Right lobe of liver (tissue), 6 donors: ENCODE results near the gene GRWD1. TPM values are rescaled to one million over a fixed set of nuclear protein-coding genes. Genes with fewer than 3 reads are reported as not detected.

ENCODE experiments used
- ATAC-seq, 4 donors: fragments of 200-7000 bp; cut with Tn5 transposase; one replicate each; pipeline ENCODE4 v1.9.1; 2020; ENCODE audit warnings: mild to moderate bottlenecking in 4 of 4, moderate library complexity in 4 of 4
- DNase-seq, 3 donors: peaks; one replicate each; pipeline ENCODE4 v3.0.0-alpha.2; 2020
- H3K27ac ChIP-seq, 3 donors: fragments of 200-600 bp; one replicate each; pipeline ENCODE4 v1.8.0; 2022
- H3K27me3 ChIP-seq, 2 donors: fragments of 200-600 bp; one replicate each; pipeline ENCODE4 v1.8.0; 2022
- H3K36me3 ChIP-seq, 4 donors: fragments of 200-600 bp; sonication (generic) in 1 of 4; one replicate each; pipeline versions ENCODE4 v1.5.1 to v1.8.0; 2017 to 2022; ENCODE audit warnings: control low read depth in 1 of 4
- H3K4me1 ChIP-seq, 4 donors: fragments of 200-600 bp; sonication (generic) in 1 of 4; one replicate each; pipeline versions ENCODE4 v1.5.1 to v1.8.0; 2017 to 2022; ENCODE audit warnings: control low read depth in 1 of 4
- H3K4me3 ChIP-seq, 3 donors: fragments of 200-600 bp; one replicate each; pipeline ENCODE4 v1.8.0; 2022
- H3K9me3 ChIP-seq, 4 donors: fragments of 200-600 bp; sonication (generic) in 1 of 4; one replicate each; pipeline versions ENCODE4 v1.5.1 to v1.8.0; 2017 to 2022; ENCODE audit warnings: control low read depth in 1 of 4
- POLR2A ChIP-seq: fragments of 450-650 bp; IDR thresholded peaks from one replicate; pipeline ENCODE4 v1.6.1; 2017; ENCODE audit warnings: antibody characterized with exemption, mild to moderate bottlenecking
- WGBS: methylation state at CpG from one replicate; pipeline ENCODE4 v1.1.6; 2018; ENCODE audit warnings: low coverage, low lambda C conversion rate; ENCODE audit not compliant: insufficient coverage; ENCODE audit errors: missing lambda C conversion rate; 5-methylcytosine and 5-hydroxymethylcytosine counted together
- intact Hi-C, 2 donors: fragments of 100-400 bp; cut with DNase I; formaldehyde crosslinking; loops; one replicate each; pipeline versions ENCODE4 v1.11.2 to v1.14.1; 2022
- total RNA-seq, 6 experiments: library from RNA; depleted of rRNA in 2 of 6; stranded (reverse); fragments of >200 nt in 2 of 6; fragmentation: NEBNext Ultra II Directional in 3 of 6; extraction: Animal tissue kit (Norgen Biotek cat#: 25700) in 3 of 6; gene quantifications; one replicate each; pipeline versions ENCODE4 v1.1.0 to v1.2.4, GENCODE V29; 2016 to 2023
- TF ChIP-seq, protein P1 (sequence below), 4 donors: fragments of 200-600 bp in 3 of 4; fragments of 450-650 bp in 1 of 4; IDR thresholded peaks; one replicate each; pipeline versions ENCODE4 v1.5.1 to v1.8.0; 2016 to 2022; ENCODE audit warnings: antibody characterized with exemption in 4 of 4, mild to moderate bottlenecking in 2 of 4
- donor health status: DM: no; HTN: yes; CAD: no.
- donor health status: DM: no; HTN: no; CAD: no.
- donor health status: DM: no; HTN: no; CAD: no.
- donor health status: DM: no; HTN: yes; CAD: no.
- donor health status: DM: no; HTN: yes; CAD: no.

Gene GRWD1
- total RNA-seq, 6 experiments from 2014 or later, result 14.7 to 31.0 (median 17.6) TPM

DNA sequence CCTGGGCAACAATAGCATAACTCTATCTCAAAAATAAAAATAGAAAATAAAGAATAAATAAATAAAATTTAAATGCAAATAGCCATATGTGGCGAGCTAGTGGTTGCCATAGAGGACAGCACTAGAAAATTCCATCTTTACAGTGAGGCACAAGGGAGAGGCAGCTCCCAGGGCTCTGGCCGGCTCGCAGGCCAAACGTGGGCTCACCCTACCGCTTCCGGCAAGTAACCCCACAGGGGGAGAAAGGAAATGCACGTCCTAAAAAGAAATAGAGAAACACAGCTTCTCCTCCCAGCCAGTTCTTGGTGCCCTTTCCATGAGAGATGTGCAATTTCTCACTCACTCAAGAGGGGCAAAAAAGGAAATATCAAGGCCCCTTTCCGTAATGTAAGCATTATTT, 12.4 kb upstream of the GRWD1 start:
- no peaks in the 10 kb centered on the region for H3K36me3 ChIP-seq
- H3K4me1 ChIP-seq, result no peaks in the 10 kb centered on the region
- ATAC-seq, result no peak
- H3K27ac ChIP-seq, result no peak overlapping the region
- intact Hi-C loops, result no loop called here
- no peaks in the 10 kb centered on the region for H3K9me3 ChIP-seq
- H3K27me3 ChIP-seq, result no peaks in the 10 kb centered on the region
- no peak for DNase-seq
- TF ChIP-seq POLR2A, result no peak
- TF ChIP-seq, protein P1, sequence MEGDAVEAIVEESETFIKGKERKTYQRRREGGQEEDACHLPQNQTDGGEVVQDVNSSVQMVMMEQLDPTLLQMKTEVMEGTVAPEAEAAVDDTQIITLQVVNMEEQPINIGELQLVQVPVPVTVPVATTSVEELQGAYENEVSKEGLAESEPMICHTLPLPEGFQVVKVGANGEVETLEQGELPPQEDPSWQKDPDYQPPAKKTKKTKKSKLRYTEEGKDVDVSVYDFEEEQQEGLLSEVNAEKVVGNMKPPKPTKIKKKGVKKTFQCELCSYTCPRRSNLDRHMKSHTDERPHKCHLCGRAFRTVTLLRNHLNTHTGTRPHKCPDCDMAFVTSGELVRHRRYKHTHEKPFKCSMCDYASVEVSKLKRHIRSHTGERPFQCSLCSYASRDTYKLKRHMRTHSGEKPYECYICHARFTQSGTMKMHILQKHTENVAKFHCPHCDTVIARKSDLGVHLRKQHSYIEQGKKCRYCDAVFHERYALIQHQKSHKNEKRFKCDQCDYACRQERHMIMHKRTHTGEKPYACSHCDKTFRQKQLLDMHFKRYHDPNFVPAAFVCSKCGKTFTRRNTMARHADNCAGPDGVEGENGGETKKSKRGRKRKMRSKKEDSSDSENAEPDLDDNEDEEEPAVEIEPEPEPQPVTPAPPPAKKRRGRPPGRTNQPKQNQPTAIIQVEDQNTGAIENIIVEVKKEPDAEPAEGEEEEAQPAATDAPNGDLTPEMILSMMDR (IDR thresholded peaks at IDR 0.05), result no peak
- WGBS, result 74% methylated on average over 3 of the region's 8 CpGs
- no peak overlapping the region for H3K4me3 ChIP-seq

DNA sequence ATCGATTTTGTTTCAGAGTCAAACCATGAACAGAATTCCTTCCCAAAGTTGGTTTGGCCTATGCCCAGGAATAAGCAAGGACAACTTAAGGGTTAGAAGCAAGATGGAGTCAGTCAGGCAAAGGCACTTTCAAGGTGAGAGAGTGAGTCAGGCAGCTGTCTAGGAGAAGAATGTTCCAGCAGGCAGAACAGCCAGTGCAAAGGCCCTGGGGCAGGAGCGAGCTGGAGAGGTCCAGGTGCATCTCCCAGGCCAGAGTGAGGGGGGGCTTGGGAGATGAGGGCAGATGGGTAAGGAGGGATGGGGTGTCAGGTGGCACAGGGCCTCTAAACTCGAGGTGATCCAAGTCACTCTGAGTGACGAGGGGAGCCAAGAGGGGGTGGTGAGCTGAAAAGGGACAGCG, 9.2 kb upstream of the GRWD1 start:
- 72% methylated on average over 3 of the region's 5 CpGs for WGBS
- intact Hi-C loops, result no loop called here

DNA sequence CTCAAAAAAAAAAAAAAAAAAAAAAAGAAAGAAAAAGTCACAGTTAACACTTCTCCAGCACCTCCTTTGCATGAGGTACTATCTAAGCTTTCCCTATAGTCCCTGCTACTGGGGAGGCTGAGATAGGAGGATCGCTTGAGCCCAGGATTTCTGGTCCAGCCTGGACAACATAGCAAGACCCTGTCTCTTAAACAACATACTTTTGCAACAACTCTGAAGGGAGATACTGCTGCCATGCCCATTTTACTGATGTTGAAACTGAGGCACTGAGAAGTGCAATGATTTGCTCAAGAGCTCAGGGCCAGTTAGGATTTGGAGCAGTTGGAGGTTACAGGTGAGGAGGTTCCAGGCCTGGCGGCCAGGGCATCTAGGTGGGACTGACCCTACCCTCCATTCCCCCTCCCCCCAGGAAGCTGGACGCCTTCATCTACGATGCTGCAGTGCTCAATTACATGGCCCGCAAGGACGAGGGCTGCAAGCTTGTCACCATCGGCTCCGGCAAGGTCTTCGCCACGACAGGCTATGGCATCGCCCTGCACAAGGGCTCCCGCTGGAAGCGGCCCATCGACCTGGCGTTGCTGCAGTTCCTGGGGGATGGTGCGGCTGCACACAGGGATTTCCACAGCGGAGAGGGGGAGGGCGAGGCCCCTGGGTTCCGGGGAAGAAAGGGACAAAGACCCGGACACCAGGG, 4.3 kb upstream of the GRWD1 start:
- DNase-seq, result no peak
- no peak for TF ChIP-seq POLR2A
- TF ChIP-seq, protein P1 (IDR thresholded peaks at IDR 0.05), result no peak
- intact Hi-C loops, result no loop called here

More for the DNA sequence above, 9.2 kb upstream of the GRWD1 start:
- no peak for ATAC-seq
- Histone ChIP-seq H3K27me3 (no peaks in the 10 kb centered on the region), H3K4me3 (no peak overlapping the region), H3K9me3 (no peaks in the 10 kb centered on the region), H3K36me3 (no peaks in the 10 kb centered on the region), H3K27ac (no peak overlapping the region), H3K4me1 (no peaks in the 10 kb centered on the region)
- no peak for TF ChIP-seq POLR2A
- TF ChIP-seq, protein P1 (IDR thresholded peaks at IDR 0.05), result no peak
- no peak for DNase-seq

DNA sequence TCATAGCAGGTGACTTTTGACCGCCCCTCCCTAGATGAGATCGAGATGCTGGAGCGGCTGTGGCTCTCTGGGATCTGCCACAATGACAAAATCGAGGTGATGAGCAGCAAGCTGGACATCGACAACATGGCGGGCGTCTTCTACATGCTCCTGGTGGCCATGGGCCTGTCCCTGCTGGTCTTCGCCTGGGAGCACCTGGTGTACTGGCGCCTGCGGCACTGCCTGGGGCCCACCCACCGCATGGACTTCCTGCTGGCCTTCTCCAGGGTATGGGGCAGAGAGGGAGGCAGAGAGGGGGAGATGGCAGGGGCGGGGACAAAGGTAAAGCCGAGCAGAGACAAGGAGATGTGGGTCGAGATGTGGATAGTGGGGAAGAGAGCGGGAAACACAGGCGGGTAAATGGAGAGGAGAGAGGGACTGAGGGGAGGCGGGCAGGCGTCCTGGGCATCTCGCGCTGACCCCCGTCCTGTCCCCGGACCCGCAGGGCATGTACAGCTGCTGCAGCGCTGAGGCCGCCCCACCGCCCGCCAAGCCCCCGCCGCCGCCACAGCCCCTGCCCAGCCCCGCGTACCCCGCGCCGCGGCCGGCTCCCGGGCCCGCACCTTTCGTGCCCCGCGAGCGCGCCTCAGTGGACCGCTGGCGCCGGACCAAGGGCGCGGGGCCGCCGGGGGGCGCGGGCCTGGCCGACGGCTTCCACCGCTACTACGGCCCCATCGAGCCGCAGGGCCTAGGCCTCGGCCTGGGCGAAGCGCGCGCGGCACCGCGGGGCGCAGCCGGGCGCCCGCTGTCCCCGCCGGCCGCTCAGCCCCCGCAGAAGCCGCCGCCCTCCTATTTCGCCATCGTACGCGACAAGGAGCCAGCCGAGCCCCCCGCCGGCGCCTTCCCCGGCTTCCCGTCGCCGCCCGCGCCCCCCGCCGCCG, 3.4 kb upstream of the GRWD1 start:
- ATAC-seq (no peak), DNase-seq (no peak)
- TF ChIP-seq, protein P1 (IDR thresholded peaks at IDR 0.05), result no peak
- Histone ChIP-seq H3K4me3 (no peak overlapping the region), H3K36me3 (peaks cover 0 to 4% (median 2%) of the 10 kb centered on the region in 4 donors), H3K4me1 (peaks cover 0 to 17% (median 8%) of the 10 kb centered on the region in 4 donors), H3K9me3 (no peaks in the 10 kb centered on the region), H3K27ac (no peak overlapping the region), H3K27me3 (peaks cover 0 to 5% of the 10 kb centered on the region in 2 donors)
- 79% methylated on average over 13 of the region's 94 CpGs for WGBS
- intact Hi-C loops, result no loop called here

More for the DNA sequence above, 4.3 kb upstream of the GRWD1 start:
- Histone ChIP-seq H3K27me3 (peaks cover 0 to 5% of the 10 kb centered on the region in 2 donors), H3K27ac (no peak overlapping the region), H3K4me3 (no peak overlapping the region), H3K4me1 (peaks cover 0 to 15% (median 6%) of the 10 kb centered on the region in 4 donors), H3K36me3 (no peaks in the 10 kb centered on the region), H3K9me3 (no peaks in the 10 kb centered on the region)
- no peak for ATAC-seq
- 93% methylated on average over 3 of the region's 20 CpGs for WGBS
